ENCODE data around the gene C1QTNF9B. TPM values are rescaled to one million over a fixed set of nuclear protein-coding genes. Genes with fewer than 3 reads are reported as not detected.

C1QTNF9B gene
- total and polyA plus RNA-seq, 2 of the 13 experiments (the other 11 are each of a cell fraction or from before 2014, with no cell fraction given): not detected

- no peak overlapping the region for H3K4me2 ChIP-seq (ENCODE audit: low read depth, low read length)
- H3K9me3 ChIP-seq (ENCODE audit: low read length): no peaks in the 10 kb centered on the region
- in situ Hi-C loops (cut with HindIII; ENCODE audit: extremely low pct_ligation_motif_present, low pct_unique_long_range_greater_than_20kb): no loop called here
- no peaks in the 10 kb centered on the region for H3K36me3 ChIP-seq (replicated peaks in 1 of 2; ENCODE audit: control insufficient read depth in 1 of 2, insufficient read depth in 2 of 2, low read length in 2 of 2)
- TF ChIP-seq RFX1 (IDR thresholded peaks at IDR 0.05) (no peak), ZNF44 (CRISPR knock-in tag; IDR thresholded peaks at IDR 0.05) (no peak), SMARCC2 (IDR thresholded peaks at IDR 0.05) (no peak), STAT6 (CRISPR knock-in tag; IDR thresholded peaks at IDR 0.05; ENCODE audit: borderline replicate concordance) (no peak), CENPX (CRISPR knock-in tag; IDR thresholded peaks at IDR 0.05) (no peak)
- TF ChIP-seq, protein P1, sequence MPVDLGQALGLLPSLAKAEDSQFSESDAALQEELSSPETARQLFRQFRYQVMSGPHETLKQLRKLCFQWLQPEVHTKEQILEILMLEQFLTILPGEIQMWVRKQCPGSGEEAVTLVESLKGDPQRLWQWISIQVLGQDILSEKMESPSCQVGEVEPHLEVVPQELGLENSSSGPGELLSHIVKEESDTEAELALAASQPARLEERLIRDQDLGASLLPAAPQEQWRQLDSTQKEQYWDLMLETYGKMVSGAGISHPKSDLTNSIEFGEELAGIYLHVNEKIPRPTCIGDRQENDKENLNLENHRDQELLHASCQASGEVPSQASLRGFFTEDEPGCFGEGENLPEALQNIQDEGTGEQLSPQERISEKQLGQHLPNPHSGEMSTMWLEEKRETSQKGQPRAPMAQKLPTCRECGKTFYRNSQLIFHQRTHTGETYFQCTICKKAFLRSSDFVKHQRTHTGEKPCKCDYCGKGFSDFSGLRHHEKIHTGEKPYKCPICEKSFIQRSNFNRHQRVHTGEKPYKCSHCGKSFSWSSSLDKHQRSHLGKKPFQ (CRISPR knock-in tag; IDR thresholded peaks at IDR 0.05; ENCODE audit: insufficient replicate concordance): no peak
- ChIA-PET POLR2A (no interaction called here), CTCF (ENCODE audit: low intra/inter-chr PET ratio, low total read pairs) (no interaction called here)
- no peak overlapping the region for H3K4me3 ChIP-seq (replicated peaks in 1 of 3; ENCODE audit: insufficient read depth in 1 of 3, low read depth in 2 of 3, low read length in 3 of 3)
- H4K20me1 ChIP-seq (ENCODE audit: insufficient read depth, low read length): no peaks in the 10 kb centered on the region
- H3K27ac ChIP-seq (ENCODE audit: extremely low read length, insufficient read depth, low read length): no peak overlapping the region
- ATAC-seq (no peak), FAIRE-seq (no peak), DNase-seq (ENCODE audit: low spot score) (no peak)
- no peaks in the 10 kb centered on the region for H3K79me2 ChIP-seq (ENCODE audit: insufficient read depth, low read length)
- WGBS (ENCODE audit: low lambda C conversion rate): 0% methylated on average over 1 of the region's 1 CpG
- intact Hi-C loops (cut with micrococcal nuclease; ENCODE audit: unreplicated experiment): no loop called here
- BruUV-seq (replicated peaks): no TSS peak
- H3K9ac ChIP-seq (ENCODE audit: insufficient read depth, low read depth, low read length): no peak overlapping the region
- H3K4me1 ChIP-seq (ENCODE audit: insufficient read depth, low read length): no peaks in the 10 kb centered on the region
- H3K27me3 ChIP-seq (ENCODE audit: control insufficient read depth in 1 of 2, insufficient read depth in 2 of 2, low read length in 2 of 2): 0 out of 5 replicates have a peak, but pooled peaks cover 0 to 2% of the 10 kb centered on the region in 2 experiments
- H2AFZ ChIP-seq (ENCODE audit: low read length): no peak overlapping the region
Measured at GRCh38 chr13:23912469-23912868, 15.2 kb upstream of the C1QTNF9B start.

Data from HepG2 (cell line).